ENCODE results near the gene DOK1.
A peak's percentile ranks its signal among the peaks of the same experiment; 100 is the strongest.

The DOK1 gene

GRCh38 chr2:74553892-74554819 is at the start of gene DOK1, which contains the start of gene LOXL3:
Gene DOK1, plus strand, starts transcription at chr2:74554720. Its CDS starts 35 bp downstream, at chr2:74554755.
Gene LOXL3, minus strand, starts transcription at chr2:74553942. Its CDS starts 1,308 bp downstream, at chr2:74552634.
- Histone ChIP-seq H3K4me3 (ENCODE audit: low read depth in 1 of 2, low read length in 2 of 2) (peak within 1 kb of the TSS; percentile 81 to 84), H3K27ac (ENCODE audit: low read depth, low read length) (peak within 1 kb of the TSS; percentile 61), H3K9me3 (ENCODE audit: low read length) (no peaks in the 10 kb centered on the region), H3K27me3 (ENCODE audit: control insufficient read depth in 1 of 2, insufficient read depth in 2 of 2, low read length in 2 of 2) (no peaks in the 10 kb centered on the region), H3K36me3 (ENCODE audit: insufficient read depth, low read length) (peaks cover 8% of the 10 kb centered on the region), H3K9ac (ENCODE audit: low read length) (peak within 1 kb of the TSS; percentile 67), H3K4me1 (ENCODE audit: insufficient read depth, low read length) (peaks cover 10% of the 10 kb centered on the region)

- Histone ChIP-seq H3K9me3 (ENCODE audit: low read length) (no peaks in the 10 kb centered on the region), H3K27ac (ENCODE audit: low read depth, low read length) (no peak overlapping the region), H3K36me3 (ENCODE audit: insufficient read depth, low read length) (peaks cover 14% of the 10 kb centered on the region), H3K4me3 (ENCODE audit: low read depth in 1 of 2, low read length in 2 of 2) (no peak overlapping the region), H3K4me1 (ENCODE audit: insufficient read depth, low read length) (peaks cover 24% of the 10 kb centered on the region), H3K9ac (ENCODE audit: low read length) (no peak overlapping the region), H3K27me3 (ENCODE audit: control insufficient read depth in 1 of 2, insufficient read depth in 2 of 2, low read length in 2 of 2) (peaks cover 10 to 53% of the 10 kb centered on the region in 2 donors)
These were observed 48.9 kb upstream of the DOK1 start for GRCh38 chr2:74505448-74506246.

GRCh38 chr2:74507145-74507925 is 47.2 kb upstream of the DOK1 start, which contains the start of gene PCGF1:
Gene PCGF1, minus strand, starts transcription at chr2:74507695. Its CDS starts 27 bp downstream, at chr2:74507668.
- H3K4me1 ChIP-seq (ENCODE audit: insufficient read depth, low read length) = peaks cover 24% of the 10 kb centered on the region
- H3K9ac ChIP-seq (ENCODE audit: low read length) = peak within 1 kb of the TSS; percentile 73
- peak within 1 kb of the TSS; percentile 75 to 77 for H3K4me3 ChIP-seq (ENCODE audit: low read depth in 1 of 2, low read length in 2 of 2)
- H3K27ac ChIP-seq (ENCODE audit: low read depth, low read length) = peak within 1 kb of the TSS; percentile 89
- peaks cover 14% of the 10 kb centered on the region for H3K36me3 ChIP-seq (ENCODE audit: insufficient read depth, low read length)
- H3K9me3 ChIP-seq (ENCODE audit: low read length) = no peaks in the 10 kb centered on the region
- peaks cover 16 to 50% of the 10 kb centered on the region in 2 donors for H3K27me3 ChIP-seq (ENCODE audit: control insufficient read depth in 1 of 2, insufficient read depth in 2 of 2, low read length in 2 of 2)

GRCh38 chr2:74507926-74508520 is 46.5 kb upstream of the DOK1 start:
- peaks cover 14% of the 10 kb centered on the region for H3K36me3 ChIP-seq (ENCODE audit: insufficient read depth, low read length)
- H3K27ac ChIP-seq (ENCODE audit: low read depth, low read length) = peak overlapping the region; percentile 89
- peak overlapping the region; percentile 75 to 77 for H3K4me3 ChIP-seq (ENCODE audit: low read depth in 1 of 2, low read length in 2 of 2)
- H3K27me3 ChIP-seq (ENCODE audit: control insufficient read depth in 1 of 2, insufficient read depth in 2 of 2, low read length in 2 of 2) = peaks cover 21 to 50% of the 10 kb centered on the region in 2 donors
- no peaks in the 10 kb centered on the region for H3K9me3 ChIP-seq (ENCODE audit: low read length)
- no peak overlapping the region for H3K9ac ChIP-seq (ENCODE audit: low read length)
- peaks cover 24% of the 10 kb centered on the region for H3K4me1 ChIP-seq (ENCODE audit: insufficient read depth, low read length)

- Histone ChIP-seq H3K9me3 (ENCODE audit: low read length) (no peaks in the 10 kb centered on the region), H3K4me3 (ENCODE audit: low read depth in 1 of 2, low read length in 2 of 2) (no peak overlapping the region), H3K27me3 (ENCODE audit: control insufficient read depth in 1 of 2, insufficient read depth in 2 of 2, low read length in 2 of 2) (peaks cover 31 to 53% of the 10 kb centered on the region in 2 donors), H3K4me1 (ENCODE audit: insufficient read depth, low read length) (peaks cover 29% of the 10 kb centered on the region), H3K36me3 (ENCODE audit: insufficient read depth, low read length) (peaks cover 3% of the 10 kb centered on the region), H3K9ac (ENCODE audit: low read length) (no peak overlapping the region), H3K27ac (ENCODE audit: low read depth, low read length) (no peak overlapping the region)
These were observed 44.2 kb upstream of the DOK1 start for GRCh38 chr2:74510272-74510671.

- Histone ChIP-seq H3K4me3 (ENCODE audit: low read depth in 1 of 2, low read length in 2 of 2) (no peak overlapping the region), H3K36me3 (ENCODE audit: insufficient read depth, low read length) (no peaks in the 10 kb centered on the region), H3K27me3 (ENCODE audit: control insufficient read depth in 1 of 2, insufficient read depth in 2 of 2, low read length in 2 of 2) (peaks cover 39 to 63% of the 10 kb centered on the region in 2 donors), H3K9me3 (ENCODE audit: low read length) (no peaks in the 10 kb centered on the region), H3K27ac (ENCODE audit: low read depth, low read length) (no peak overlapping the region), H3K4me1 (ENCODE audit: insufficient read depth, low read length) (peaks cover 19% of the 10 kb centered on the region), H3K9ac (ENCODE audit: low read length) (no peak overlapping the region)
These were observed 43.2 kb upstream of the DOK1 start for GRCh38 chr2:74511104-74511989.

- no peak overlapping the region for H3K4me3 ChIP-seq (ENCODE audit: low read depth in 1 of 2, low read length in 2 of 2)
- H3K4me1 ChIP-seq (ENCODE audit: insufficient read depth, low read length) = peaks cover 10% of the 10 kb centered on the region
- no peaks in the 10 kb centered on the region for H3K9me3 ChIP-seq (ENCODE audit: low read length)
- no peaks in the 10 kb centered on the region for H3K36me3 ChIP-seq (ENCODE audit: insufficient read depth, low read length)
- no peak overlapping the region for H3K9ac ChIP-seq (ENCODE audit: low read length)
- no peak overlapping the region for H3K27ac ChIP-seq (ENCODE audit: low read depth, low read length)
- peaks cover 55 to 80% of the 10 kb centered on the region in 2 donors for H3K27me3 ChIP-seq (ENCODE audit: control insufficient read depth in 1 of 2, insufficient read depth in 2 of 2, low read length in 2 of 2)
These were observed 41.5 kb upstream of the DOK1 start for GRCh38 chr2:74512744-74513604.

- H3K4me1 ChIP-seq (ENCODE audit: insufficient read depth, low read length) = peaks cover 6% of the 10 kb centered on the region
- no peak overlapping the region for H3K9ac ChIP-seq (ENCODE audit: low read length)
- no peaks in the 10 kb centered on the region for H3K9me3 ChIP-seq (ENCODE audit: low read length)
- no peaks in the 10 kb centered on the region for H3K36me3 ChIP-seq (ENCODE audit: insufficient read depth, low read length)
- H3K27ac ChIP-seq (ENCODE audit: low read depth, low read length) = no peak overlapping the region
- no peak overlapping the region for H3K4me3 ChIP-seq (ENCODE audit: low read depth in 1 of 2, low read length in 2 of 2)
- peaks cover 63 to 85% of the 10 kb centered on the region in 2 donors for H3K27me3 ChIP-seq (ENCODE audit: control insufficient read depth in 1 of 2, insufficient read depth in 2 of 2, low read length in 2 of 2)
These were observed 40.7 kb upstream of the DOK1 start for GRCh38 chr2:74513605-74514367.

All from muscle layer of colon (tissue), 2 donors.